Activated naive CD8-positive, alpha-beta T cell treated with anti-CD3 and anti-CD28 coated beads for 36 hours (primary cell): Measurements from ENCODE around the gene CEACAM1. TPM values are rescaled to one million over a fixed set of nuclear protein-coding genes. Genes with fewer than 3 reads are reported as not detected.
"Not testable (repeated sequence)": the region's sequence is repeated elsewhere in the genome, so short reads cannot be mapped to it uniquely, and the experiment has no call there.

ENCODE experiments used
- DNase-seq: peaks from one replicate; pipeline ENCODE4 v3.0.0; 2021
- H3K27ac Mint-ChIP-seq: one replicate; pipeline ENCODE4 v1.8.0; 2022; ENCODE audit warnings: mild to moderate bottlenecking, moderate library complexity, mixed read lengths
- H3K27me3 Mint-ChIP-seq: one replicate; pipeline ENCODE4 v1.8.0; 2022; ENCODE audit warnings: mild to moderate bottlenecking, mixed read lengths
- H3K36me3 Mint-ChIP-seq: one replicate; pipeline ENCODE4 v1.8.0; 2021; ENCODE audit warnings: mild to moderate bottlenecking, mixed read lengths
- H3K4me1 Mint-ChIP-seq: one replicate; pipeline ENCODE4 v1.8.0; 2021; ENCODE audit warnings: mixed read lengths
- H3K4me3 Mint-ChIP-seq: one replicate; pipeline ENCODE4 v1.8.0; 2022; ENCODE audit warnings: mild to moderate bottlenecking, moderate library complexity, mixed read lengths
- H3K9me3 Mint-ChIP-seq: one replicate; pipeline ENCODE4 v1.8.0; 2022; ENCODE audit warnings: mixed read lengths
- total RNA-seq, 2 experiments: library from RNA; stranded (reverse); gene quantifications; one replicate each; pipeline ENCODE4 v1.2.3, GENCODE V29; 2021

The CEACAM1 gene
- total RNA-seq, 2 experiments from 2014 or later = 3.3 to 3.5 TPM

DNA sequence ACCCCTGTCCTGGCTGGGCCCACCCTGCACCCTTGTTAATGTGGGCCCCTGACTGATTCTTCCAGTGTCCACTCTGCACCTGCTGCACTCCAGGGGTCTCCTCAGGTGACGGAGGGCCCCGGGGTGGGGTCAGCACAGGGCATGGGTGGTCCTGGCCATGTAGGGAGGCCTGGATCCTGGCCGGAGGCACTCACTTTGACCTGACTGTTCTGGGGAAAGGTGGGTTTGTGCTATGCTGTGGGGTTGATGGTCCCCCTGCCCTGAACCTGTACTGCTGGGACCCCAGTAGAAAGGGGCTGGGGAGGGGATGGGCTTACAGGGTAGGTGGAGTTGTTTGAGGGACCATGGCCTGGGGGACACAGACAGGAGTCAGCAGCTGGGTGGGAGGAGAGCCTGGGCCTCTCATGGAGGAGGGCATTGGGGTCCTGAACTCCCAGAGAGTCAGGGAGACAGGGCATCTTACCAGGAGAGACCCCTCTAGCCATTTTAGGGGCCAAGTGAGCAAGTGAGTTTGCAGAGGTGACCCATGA is 25.8 kb upstream of the CEACAM1 start:
- Mint-ChIP-seq H3K27me3 (peaks cover 30% of the 10 kb centered on the region), H3K27ac (no peak overlapping the region), H3K4me1 (no peaks in the 10 kb centered on the region), H3K4me3 (no peak overlapping the region), H3K36me3 (no peaks in the 10 kb centered on the region), H3K9me3 (peaks cover 8% of the 10 kb centered on the region)
- DNase-seq = no peak

DNA sequence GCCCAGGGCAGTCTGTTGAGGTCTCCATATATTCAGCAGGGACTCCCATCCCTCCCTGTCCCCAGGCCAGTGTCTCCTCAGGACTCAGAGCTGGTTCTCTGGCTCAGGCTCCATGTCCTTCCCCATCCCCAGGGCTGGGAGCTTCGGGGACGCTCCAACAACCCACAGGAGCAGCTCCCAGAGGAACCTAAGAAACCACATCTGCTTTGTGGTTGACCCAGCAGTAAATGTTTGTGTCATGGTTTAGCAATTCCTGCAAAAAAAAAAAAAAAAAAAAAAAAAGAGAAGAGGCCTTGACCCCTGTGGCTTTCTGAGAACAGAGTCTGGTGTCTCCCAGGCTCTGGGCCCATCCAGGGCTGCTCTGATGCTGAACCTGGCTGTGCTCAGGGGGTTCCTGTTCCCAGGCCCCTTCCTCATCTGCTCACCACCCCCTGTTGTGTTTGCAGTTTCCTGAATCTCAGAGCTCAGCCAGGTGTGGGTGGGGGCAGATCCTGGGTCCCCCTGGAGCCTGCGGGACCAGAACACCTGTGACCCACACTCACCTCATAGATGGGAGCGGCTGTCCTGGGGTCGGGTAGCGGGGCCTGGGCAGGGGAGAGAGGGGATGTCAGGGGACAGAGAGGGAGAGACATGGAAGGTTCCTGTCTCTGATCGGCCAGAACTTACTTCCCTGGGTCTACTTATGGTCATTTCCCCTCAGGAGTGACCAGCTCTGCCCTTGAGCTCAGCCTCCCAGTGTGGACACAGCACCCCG is 25.2 kb upstream of the CEACAM1 start:
- Mint-ChIP-seq H3K4me1 (no peaks in the 10 kb centered on the region), H3K27ac (no peak overlapping the region), H3K36me3 (no peaks in the 10 kb centered on the region), H3K4me3 (no peak overlapping the region), H3K9me3 (peaks cover 14% of the 10 kb centered on the region), H3K27me3 (peaks cover 36% of the 10 kb centered on the region)
- no peak for DNase-seq

DNA sequence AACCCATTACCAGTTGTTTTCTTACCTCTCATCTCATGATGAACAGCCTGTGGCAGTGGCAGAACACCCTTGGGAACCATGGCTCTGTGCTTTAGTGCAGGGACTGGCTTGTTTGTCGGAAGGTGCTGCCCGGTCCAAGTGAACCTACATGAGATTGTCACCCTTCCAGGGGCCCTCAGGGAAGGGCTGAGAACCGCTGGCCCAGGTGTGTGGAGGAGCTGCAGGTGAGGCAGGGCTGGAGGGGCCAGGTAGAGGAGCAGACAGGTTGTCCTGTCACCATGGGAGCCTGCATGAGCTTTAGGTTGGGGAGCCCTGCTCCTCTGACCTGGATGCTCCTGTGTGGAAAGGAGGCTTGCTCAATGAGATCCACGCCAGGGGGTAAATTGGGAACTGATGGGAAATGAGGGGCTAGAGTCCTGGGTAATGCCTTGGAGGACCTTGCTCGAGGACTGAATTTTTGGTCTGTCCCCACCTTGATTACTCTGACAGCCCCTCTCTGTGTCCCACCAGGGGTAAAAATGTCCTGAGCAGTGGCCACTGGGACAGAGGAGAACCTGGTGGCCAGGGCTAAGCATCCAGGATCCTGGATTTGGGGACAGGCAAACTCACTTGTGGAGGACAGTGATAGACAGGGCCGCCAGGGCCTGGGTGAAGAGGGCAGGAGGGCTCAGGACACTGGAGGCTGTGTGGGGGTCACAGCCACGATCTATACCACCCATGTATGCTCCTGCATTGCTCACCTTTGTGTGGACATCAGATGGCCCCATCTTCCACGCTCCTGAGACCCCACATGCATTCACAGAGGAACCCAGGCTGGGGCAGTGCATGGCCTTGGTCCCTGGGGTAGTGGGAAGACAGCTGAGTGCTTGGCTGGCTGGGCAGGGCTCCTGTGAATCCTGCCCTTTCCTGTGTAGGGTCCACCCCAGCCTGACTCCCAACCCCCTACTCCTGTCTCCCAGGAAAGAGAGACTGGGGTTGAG is 24.1 kb upstream of the CEACAM1 start:
- Mint-ChIP-seq H3K4me1 (no peaks in the 10 kb centered on the region), H3K36me3 (no peaks in the 10 kb centered on the region), H3K9me3 (peaks cover 14% of the 10 kb centered on the region), H3K4me3 (no peak overlapping the region), H3K27ac (no peak overlapping the region), H3K27me3 (peaks cover 36% of the 10 kb centered on the region)
- no peak for DNase-seq

DNA sequence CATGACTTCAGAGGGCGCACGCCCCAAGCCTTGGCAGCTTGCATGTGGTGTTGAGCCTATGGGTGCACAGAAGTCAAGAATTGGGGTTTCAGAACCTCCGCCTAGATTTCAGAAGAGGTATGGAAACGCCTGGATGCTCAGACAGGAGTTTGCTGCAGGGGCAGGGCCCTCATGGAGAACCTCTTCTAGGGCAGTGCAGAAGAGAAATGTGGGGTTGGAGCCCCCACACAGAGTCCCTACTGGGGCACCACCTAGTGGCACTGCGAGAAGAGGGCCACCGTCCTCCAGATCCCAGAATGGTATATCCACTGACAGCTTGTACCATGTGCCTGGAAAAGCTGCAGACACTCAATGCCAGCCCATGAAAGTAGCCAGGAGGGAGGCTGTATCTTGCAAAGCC is 22.2 kb upstream of the CEACAM1 start:
- H3K4me1 Mint-ChIP-seq, H3K36me3 Mint-ChIP-seq, H3K27ac Mint-ChIP-seq, H3K4me3 Mint-ChIP-seq, DNase-seq: not testable (repeated sequence)
- H3K27me3 Mint-ChIP-seq = peaks cover 25% of the 10 kb centered on the region
- H3K9me3 Mint-ChIP-seq = peaks cover 14% of the 10 kb centered on the region

DNA sequence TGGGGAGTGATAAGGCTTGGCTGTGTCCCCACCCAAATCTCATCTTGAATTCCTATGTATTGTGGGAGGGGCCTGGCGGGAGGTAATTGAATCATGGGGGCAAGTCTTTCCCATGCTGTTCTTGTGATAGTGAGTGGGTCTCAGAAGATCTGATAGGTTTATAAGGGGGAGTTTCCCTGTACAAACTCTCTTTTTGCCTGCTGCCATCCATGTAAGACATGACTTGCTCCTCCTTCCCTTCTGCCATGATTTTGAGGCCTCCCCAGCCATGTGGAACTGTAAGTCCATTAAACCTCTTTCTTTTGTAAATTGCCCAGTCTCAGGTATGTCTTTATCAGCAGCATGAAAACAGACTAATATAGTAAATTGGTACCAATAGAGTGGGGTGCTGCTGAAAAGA is 20.8 kb upstream of the CEACAM1 start:
- not testable (repeated sequence) for H3K4me3 Mint-ChIP-seq, H3K36me3 Mint-ChIP-seq, H3K27ac Mint-ChIP-seq, DNase-seq, H3K4me1 Mint-ChIP-seq
- Mint-ChIP-seq H3K9me3 (peaks cover 14% of the 10 kb centered on the region), H3K27me3 (peaks cover 15% of the 10 kb centered on the region)

DNA sequence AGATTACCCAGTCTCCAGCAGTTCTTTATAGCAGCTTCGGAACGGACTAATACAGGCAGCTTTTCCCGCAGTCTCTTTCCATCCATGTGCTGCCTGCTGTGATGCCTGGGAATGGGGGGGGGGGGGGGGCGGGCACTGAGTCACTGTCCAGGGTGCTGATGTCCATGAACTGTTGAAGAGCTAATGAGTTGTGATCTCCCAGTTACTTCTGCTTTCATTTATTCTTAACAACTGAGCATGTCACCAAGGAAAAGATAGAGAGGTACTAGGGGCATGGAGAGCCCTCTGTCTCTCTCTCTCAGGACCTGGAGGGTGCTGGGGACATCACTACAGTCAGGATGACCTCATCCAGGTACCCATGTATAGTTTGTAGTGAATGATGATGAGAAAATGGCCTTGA is 20.3 kb upstream of the CEACAM1 start:
- no peak overlapping the region for H3K27ac Mint-ChIP-seq
- H3K27me3 Mint-ChIP-seq = peaks cover 15% of the 10 kb centered on the region
- DNase-seq = no peak
- no peak overlapping the region for H3K4me3 Mint-ChIP-seq
- H3K36me3 Mint-ChIP-seq = no peaks in the 10 kb centered on the region
- H3K4me1 Mint-ChIP-seq = no peaks in the 10 kb centered on the region
- H3K9me3 Mint-ChIP-seq = peaks cover 14% of the 10 kb centered on the region

DNA sequence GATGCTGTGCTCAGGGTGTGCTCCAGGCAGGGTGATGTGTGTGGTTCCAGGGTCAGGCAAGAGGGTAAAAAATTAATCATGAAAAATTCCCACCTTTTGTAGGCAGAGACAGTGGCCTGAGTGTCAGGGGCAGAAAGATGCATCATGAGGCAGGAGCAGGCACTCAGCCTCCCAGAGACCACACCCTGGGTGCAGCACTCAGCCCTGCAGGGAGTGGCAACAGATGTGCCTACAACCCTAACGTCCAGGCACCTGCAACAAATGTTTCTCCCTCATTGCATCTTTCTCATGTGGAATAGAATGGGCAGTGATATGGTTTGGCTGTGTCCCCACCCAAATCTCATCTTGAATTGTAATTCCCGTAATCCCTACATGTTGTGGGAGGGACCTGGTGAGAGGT is 19.6 kb upstream of the CEACAM1 start:
- Mint-ChIP-seq H3K27me3 (peaks cover 15% of the 10 kb centered on the region), H3K9me3 (peaks cover 14% of the 10 kb centered on the region), H3K27ac (no peak overlapping the region), H3K36me3 (no peaks in the 10 kb centered on the region), H3K4me1 (no peaks in the 10 kb centered on the region), H3K4me3 (no peak overlapping the region)
- DNase-seq = no peak

DNA sequence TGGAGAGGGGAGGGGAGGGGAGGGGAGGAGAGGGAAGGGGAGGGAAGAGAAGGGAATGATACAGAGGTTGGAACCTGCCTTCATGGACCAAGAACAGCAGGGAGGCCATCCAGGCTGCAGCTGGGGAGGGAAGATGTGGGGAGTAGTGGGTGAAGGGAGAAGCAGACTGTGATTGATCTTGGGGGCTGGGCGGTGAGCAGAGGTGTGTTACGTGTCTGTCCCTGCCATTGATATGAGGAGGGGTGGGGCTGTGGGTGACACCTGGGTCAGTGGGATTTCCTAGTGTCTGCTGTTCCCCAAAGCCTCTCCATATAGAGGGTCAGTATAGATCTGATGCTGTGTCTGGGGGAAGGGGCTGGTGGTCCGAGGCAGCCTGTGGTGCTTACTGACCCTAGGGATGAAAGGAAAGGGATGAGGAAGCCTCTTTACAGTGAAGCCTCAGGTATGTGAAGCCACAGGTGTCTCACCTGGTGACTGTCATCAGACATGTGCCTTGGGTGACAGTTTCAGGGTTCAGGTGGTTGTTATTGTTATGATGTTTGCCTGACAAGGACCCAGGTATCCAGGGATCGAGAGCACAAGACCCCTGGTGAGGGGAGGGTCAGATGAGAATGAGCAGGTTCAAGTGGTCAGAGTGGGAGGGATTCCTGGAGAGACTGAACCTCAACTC is 18.7 kb upstream of the CEACAM1 start:
- Mint-ChIP-seq H3K9me3 (peaks cover 14% of the 10 kb centered on the region), H3K27me3 (peaks cover 11% of the 10 kb centered on the region), H3K36me3 (no peaks in the 10 kb centered on the region), H3K4me3 (no peak overlapping the region), H3K4me1 (no peaks in the 10 kb centered on the region), H3K27ac (no peak overlapping the region)
- no peak for DNase-seq

DNA sequence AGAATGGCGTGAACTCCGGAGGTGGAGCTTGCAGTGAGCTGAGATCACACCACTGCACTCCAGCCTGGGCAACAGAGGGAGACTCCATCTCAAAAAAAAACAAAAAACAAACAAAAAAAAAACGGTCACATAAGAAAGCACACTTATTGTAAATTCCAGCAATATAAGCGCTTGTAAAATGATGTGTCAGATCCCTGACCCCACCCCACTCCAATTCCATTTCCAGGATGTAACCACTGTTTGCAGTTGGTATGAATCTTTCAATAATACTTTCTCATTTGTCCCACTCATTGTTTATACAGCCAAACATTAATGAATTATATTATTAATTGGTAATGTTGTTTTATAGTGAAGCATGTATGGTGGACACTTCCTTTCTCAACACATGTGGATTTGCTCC is 15.9 kb upstream of the CEACAM1 start:
- H3K9me3 Mint-ChIP-seq = peaks cover 6% of the 10 kb centered on the region
- H3K27ac Mint-ChIP-seq = no peak overlapping the region
- H3K4me1 Mint-ChIP-seq = no peaks in the 10 kb centered on the region
- no peak overlapping the region for H3K4me3 Mint-ChIP-seq
- peaks cover 6% of the 10 kb centered on the region for H3K27me3 Mint-ChIP-seq
- no peaks in the 10 kb centered on the region for H3K36me3 Mint-ChIP-seq
- no peak for DNase-seq

DNA sequence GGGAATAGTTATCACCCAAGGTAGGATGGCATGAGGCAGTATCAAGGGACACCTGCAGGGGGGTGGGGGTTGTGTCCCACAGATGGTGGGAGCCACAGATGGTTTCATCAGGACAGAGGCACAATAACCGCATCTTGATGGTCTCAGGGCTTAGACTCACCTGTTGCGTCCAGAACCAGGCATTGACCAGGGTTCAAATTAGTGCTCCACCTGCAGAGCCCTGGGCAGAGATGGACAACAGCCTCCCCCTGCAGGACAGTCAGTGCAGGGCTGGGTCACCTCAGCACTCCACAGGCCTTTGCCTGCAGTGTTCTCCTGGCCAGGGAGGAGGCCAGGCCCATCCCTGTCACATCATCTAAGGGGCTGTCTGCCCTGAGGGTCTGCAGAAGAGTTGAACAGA is 14.5 kb upstream of the CEACAM1 start:
- no peaks in the 10 kb centered on the region for H3K36me3 Mint-ChIP-seq
- no peak for DNase-seq

DNA sequence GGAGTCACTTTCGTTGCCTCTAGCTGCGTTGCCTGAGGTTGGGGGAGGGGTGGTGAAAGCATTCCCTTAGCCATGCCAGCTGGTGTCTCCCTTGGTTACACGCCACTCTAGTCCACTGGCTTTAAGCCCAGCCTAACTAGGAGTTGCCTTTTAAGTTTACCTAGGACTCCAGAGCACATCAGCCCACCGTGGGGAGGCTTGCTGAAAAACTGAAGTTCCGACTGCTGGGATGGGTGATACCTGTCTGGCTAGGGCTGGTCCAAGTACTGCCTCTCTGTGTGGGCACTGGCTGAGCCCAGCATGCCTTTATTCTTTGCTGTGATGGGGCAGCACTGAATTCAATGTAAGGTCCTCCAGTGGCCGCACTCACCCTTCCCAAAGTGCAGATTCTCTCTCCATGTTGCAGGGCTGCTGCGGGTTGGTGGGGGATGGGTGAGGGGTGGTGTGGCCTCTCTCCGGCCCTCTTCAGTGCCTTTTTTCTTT is 11.8 kb upstream of the CEACAM1 start:
- H3K36me3 Mint-ChIP-seq = no peaks in the 10 kb centered on the region
- no peaks in the 10 kb centered on the region for H3K27me3 Mint-ChIP-seq
- no peaks in the 10 kb centered on the region for H3K4me1 Mint-ChIP-seq
- no peaks in the 10 kb centered on the region for H3K9me3 Mint-ChIP-seq
- no peak overlapping the region for H3K4me3 Mint-ChIP-seq
- DNase-seq = no peak
- no peak overlapping the region for H3K27ac Mint-ChIP-seq

More for the DNA sequence above, 14.5 kb upstream of the CEACAM1 start:
- Mint-ChIP-seq H3K27me3 (no peaks in the 10 kb centered on the region), H3K27ac (no peak overlapping the region), H3K9me3 (no peaks in the 10 kb centered on the region), H3K4me1 (no peaks in the 10 kb centered on the region), H3K4me3 (no peak overlapping the region)

DNA sequence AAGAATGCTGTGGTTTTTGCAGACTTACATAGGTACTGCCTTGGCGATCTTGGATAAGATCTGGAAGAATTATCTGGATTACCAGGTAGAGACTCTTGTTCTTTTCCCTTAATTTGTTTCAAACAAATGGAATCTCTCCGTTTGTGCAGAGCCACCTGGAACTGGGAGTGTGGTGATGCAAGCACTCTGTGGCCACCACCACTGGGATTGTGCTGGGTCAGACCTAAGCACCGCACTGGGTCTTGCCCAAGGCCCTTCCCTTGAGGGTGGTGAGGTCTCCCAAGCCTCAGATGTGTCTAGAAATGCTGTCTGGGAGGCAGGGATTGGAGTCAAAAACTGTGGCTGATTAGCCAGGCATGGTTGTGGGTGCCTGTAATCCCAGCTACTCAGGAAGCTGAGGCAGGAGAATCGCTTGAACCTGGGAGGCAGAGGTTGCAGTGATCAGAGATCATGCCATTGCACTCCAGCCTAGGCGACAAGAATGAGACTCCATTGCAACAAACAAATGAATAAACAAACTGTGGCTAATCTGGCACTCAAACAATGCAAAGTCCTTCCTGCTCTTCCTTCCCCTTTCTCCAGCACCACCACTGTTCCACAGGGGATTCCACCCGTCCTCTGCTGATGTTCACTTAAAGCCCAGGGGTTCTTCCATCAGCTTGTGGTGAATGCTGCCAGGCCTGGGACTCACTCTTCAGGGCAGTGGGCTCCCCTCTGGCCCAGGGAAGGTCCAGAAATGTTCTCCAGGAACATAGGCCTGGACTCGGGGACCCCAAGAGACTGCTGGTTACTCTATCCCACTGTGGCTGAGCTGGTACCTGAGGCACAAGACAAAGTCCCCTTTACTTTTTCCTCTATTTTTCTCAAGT is 10.8 kb upstream of the CEACAM1 start:
- Mint-ChIP-seq H3K27me3 (no peaks in the 10 kb centered on the region), H3K9me3 (no peaks in the 10 kb centered on the region), H3K27ac (no peak overlapping the region), H3K4me1 (no peaks in the 10 kb centered on the region), H3K4me3 (no peak overlapping the region), H3K36me3 (no peaks in the 10 kb centered on the region)
- DNase-seq = no peak

DNA sequence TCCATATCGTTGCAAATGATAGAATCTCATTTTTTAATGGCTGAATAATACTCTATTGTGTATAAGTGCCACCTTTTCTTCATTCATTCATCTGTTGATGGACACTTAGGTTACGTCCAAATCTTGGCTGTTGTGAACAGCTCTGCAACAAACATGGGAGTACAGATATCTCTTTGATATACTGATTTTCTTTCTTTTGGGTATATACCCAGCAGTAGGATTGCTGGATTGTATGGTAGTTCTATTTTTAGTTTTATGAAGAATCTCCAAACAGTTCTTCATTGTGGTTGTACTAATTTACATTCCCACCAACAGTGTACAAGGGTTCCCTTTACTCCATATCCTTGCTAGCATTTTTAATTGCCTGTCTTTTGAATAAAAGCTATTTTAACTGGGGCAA is 7.0 kb upstream of the CEACAM1 start:
- H3K27ac Mint-ChIP-seq, H3K27me3 Mint-ChIP-seq, H3K4me1 Mint-ChIP-seq, DNase-seq, H3K36me3 Mint-ChIP-seq, H3K4me3 Mint-ChIP-seq, H3K9me3 Mint-ChIP-seq: not testable (repeated sequence)

DNA sequence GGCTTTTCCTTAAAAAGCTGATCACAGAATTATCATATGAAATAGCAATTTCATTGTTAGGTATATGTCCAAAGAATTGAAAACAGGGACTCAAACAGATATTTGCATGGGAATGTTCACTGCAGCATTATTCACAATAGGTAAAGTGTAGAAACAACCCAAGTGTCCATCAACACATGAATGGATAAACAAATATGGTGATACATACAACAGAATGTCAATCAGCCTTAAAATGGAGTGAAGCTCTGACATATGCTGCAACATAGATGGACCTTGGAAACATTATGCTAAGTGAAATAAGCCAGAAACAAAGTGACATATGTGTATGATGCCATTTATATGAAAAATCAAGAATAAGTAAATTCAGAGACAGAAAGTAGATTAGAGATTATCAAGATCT is 6.1 kb upstream of the CEACAM1 start:
- no peak for DNase-seq
- Mint-ChIP-seq H3K27me3 (no peaks in the 10 kb centered on the region), H3K4me1 (peaks cover 2% of the 10 kb centered on the region), H3K36me3 (no peaks in the 10 kb centered on the region), H3K4me3 (no peak overlapping the region), H3K27ac (no peak overlapping the region), H3K9me3 (no peaks in the 10 kb centered on the region)
